ENCODE results near the gene PRDM5.

GRCh38 chr4:120844528-120844921, 78.0 kb downstream of the PRDM5 start:
- no peak for TF ChIP-seq POLR2AphosphoS5 (IDR thresholded peaks at IDR 0.05)
- no peak for TF ChIP-seq CTCF (IDR thresholded peaks at IDR 0.05)
- no peak for TF ChIP-seq EP300 (IDR thresholded peaks at IDR 0.05)
